Keratinocyte (primary cell): ENCODE data around the gene SKIDA1. TPM values are rescaled to one million over a fixed set of nuclear protein-coding genes. Genes with fewer than 3 reads are reported as not detected.
A peak's percentile ranks its signal among the peaks of the same experiment; 100 is the strongest.
"Not testable (repeated sequence)": the region's sequence is repeated elsewhere in the genome, so short reads cannot be mapped to it uniquely, and the experiment has no call there.

Experiments
- DNase-seq: peaks from one replicate; pipeline ENCODE4 v3.0.0-alpha.2; 2011; ENCODE audit warnings: low read depth, missing footprints, low spot score
- FAIRE-seq: peaks from 2 replicates; lab custom pipeline; 2011; peaks lifted over from hg19 to GRCh38; lab: Jason Lieb, UNC
- H2AFZ ChIP-seq: 2 replicates; pipeline ENCODE4 v1.6.0; 2012; ENCODE audit warnings: low read length, control low read depth, inconsistent platforms; ENCODE audit not compliant: control insufficient read depth
- H3K27ac ChIP-seq: 2 replicates; pipeline ENCODE4 v1.5.1; 2011; ENCODE audit warnings: low read length; ENCODE audit not compliant: control insufficient read depth, insufficient read depth
- H3K27me3 ChIP-seq: 3 replicates; pipeline ENCODE4 v1.6.0; 2011; ENCODE audit warnings: low read length; ENCODE audit not compliant: control insufficient read depth, insufficient read depth; ENCODE audit errors: extremely low read depth
- H3K36me3 ChIP-seq, 2 experiments: 2 replicates in 1 of 2; 3 replicates in 1 of 2; pipeline ENCODE4 v1.5.1; 2011; ENCODE audit warnings: low read length in 2 of 2, mild to moderate bottlenecking in 1 of 2; ENCODE audit not compliant: control insufficient read depth in 2 of 2, insufficient read depth in 2 of 2; ENCODE audit errors: extremely low read depth in 1 of 2
- H3K4me1 ChIP-seq: 3 replicates; pipeline ENCODE4 v1.5.1; 2011; ENCODE audit warnings: low read length; ENCODE audit not compliant: control insufficient read depth, insufficient read depth; ENCODE audit errors: extremely low read depth
- H3K4me2 ChIP-seq: 3 replicates; pipeline ENCODE4 v1.6.0; 2011; ENCODE audit warnings: low read depth, low read length; ENCODE audit not compliant: control insufficient read depth, insufficient read depth; ENCODE audit errors: extremely low read depth
- H3K4me3 ChIP-seq, 3 experiments: fragments of 200-600 bp in 1 of 3; sonication (generic) in 1 of 3; 2 replicates in 2 of 3; 3 replicates in 1 of 3; pipeline ENCODE4 v1.5.1; 2011 to 2016; ENCODE audit warnings: low read length in 3 of 3, mild to moderate bottlenecking in 3 of 3, control low read depth in 2 of 3, inconsistent platforms in 1 of 3, low read depth in 1 of 3, mixed read lengths in 1 of 3, mixed run types in 1 of 3, moderate library complexity in 1 of 3; ENCODE audit not compliant: control insufficient read depth in 2 of 3, insufficient read depth in 2 of 3; ENCODE audit errors: extremely low read depth in 1 of 3
- H3K79me2 ChIP-seq: 2 replicates; pipeline ENCODE4 v1.6.0; 2012; ENCODE audit warnings: low read length; ENCODE audit not compliant: control insufficient read depth, insufficient read depth
- H3K9ac ChIP-seq: 3 replicates; pipeline ENCODE4 v1.6.0; 2011; ENCODE audit warnings: low read length; ENCODE audit not compliant: control insufficient read depth, insufficient read depth; ENCODE audit errors: extremely low read depth
- H3K9me1 ChIP-seq: 3 replicates; pipeline ENCODE4 v1.6.0; 2011; ENCODE audit warnings: low read length; ENCODE audit not compliant: control insufficient read depth, insufficient read depth; ENCODE audit errors: extremely low read depth
- H3K9me3 ChIP-seq: 2 replicates; pipeline ENCODE4 v1.5.1; 2012; ENCODE audit warnings: low read depth, low read length; ENCODE audit not compliant: control insufficient read depth
- H4K20me1 ChIP-seq: 3 replicates; pipeline ENCODE4 v1.6.0; 2011; ENCODE audit warnings: low read length; ENCODE audit not compliant: control insufficient read depth, insufficient read depth; ENCODE audit errors: extremely low read depth
- CTCF ChIP-seq, 3 experiments: IDR thresholded peaks in 1 of 3; conservative IDR thresholded peaks in 1 of 3; optimal IDR thresholded peaks in 1 of 3; 2 replicates in 2 of 3; 3 replicates in 1 of 3; pipeline versions ENCODE3 to v1.5.1; 2011; ENCODE audit warnings: low read length in 3 of 3, mild to moderate bottlenecking in 3 of 3, moderate library complexity in 2 of 3, control low read depth in 1 of 3, inconsistent platforms in 1 of 3; ENCODE audit not compliant: insufficient read depth in 2 of 3; ENCODE audit errors: extremely low read depth in 1 of 3
- EZH2 ChIP-seq: IDR thresholded peaks from one replicate; pipeline ENCODE4 v1.6.1; 2012; ENCODE audit warnings: inconsistent platforms, mild to moderate bottlenecking, low read length, moderate library complexity
- dilution Hi-C: fragments of 300-500 bp; cut with MboI; formaldehyde crosslinking; loops from one replicate; pipeline ENCODE4 v1.7.0; 2020; ENCODE audit warnings: low sequenced_read_pairs; ENCODE audit not compliant: extremely low pct_ligation_motif_present
- polyA minus RNA-seq, 3 experiments: library from RNA; depleted of rRNA, polyadenylated mRNA; stranded (reverse); fragments of >200 nt; gene quantifications; 1 replicate in 1 of 3; 2 replicates in 1 of 3; 3 replicates in 1 of 3; pipeline ENCODE4 v1.2.3, GENCODE V29; 2011
- polyA plus RNA-seq, 5 experiments: library from polyadenylated mRNA; depleted of rRNA in 3 of 5; stranded (reverse) in 3 of 5; stranded (forward) in 1 of 5; unstranded in 1 of 5; fragments of >200 nt; gene quantifications; 1 replicate in 1 of 5; 2 replicates in 3 of 5; 3 replicates in 1 of 5; pipeline versions ENCODE4 v1.2.1 to v1.2.3, GENCODE V29; 2011 to 2012; ENCODE audit warnings: missing spikeins in 2 of 5, low read depth in 1 of 5, low replicate concordance in 1 of 5

Gene SKIDA1
- polyA plus RNA-seq: 0.13 to 0.44 TPM (median 0.15 TPM) in 3 replicates
- polyA plus RNA-seq (2011; ENCODE audit: low read depth): not detected
- polyA plus RNA-seq (2011; cell fraction: cytosol; rRNA removed): 0.04 and 0.22 TPM in 2 replicates
- polyA plus RNA-seq (2011; cell fraction: nucleus; rRNA removed): 0.45 and 0.61 TPM in 2 replicates
- 0.18 and 0.31 TPM in 2 replicates for polyA plus RNA-seq (2012; ENCODE audit: low replicate concordance)
- 0.07 to 0.26 TPM in 2 of 3 replicates, not detected in the other for polyA minus RNA-seq
- not detected for polyA minus RNA-seq (2011; cell fraction: cytosol; rRNA and poly(A)+ RNA removed)
- polyA minus RNA-seq (2011; cell fraction: nucleus; rRNA and poly(A)+ RNA removed): 0.21 and 0.23 TPM in 2 replicates

- H3K27me3 ChIP-seq: no peaks in the 10 kb centered on the region
- no peaks in the 10 kb centered on the region for H3K79me2 ChIP-seq
- dilution Hi-C loops: no loop called here
- no peaks in the 10 kb centered on the region for H3K9me3 ChIP-seq
- no peaks in the 10 kb centered on the region for H4K20me1 ChIP-seq
- DNase-seq (peak; percentile 74), FAIRE-seq (peak; percentile 82)
- TF ChIP-seq EZH2 (no peak), CTCF (optimal IDR thresholded peaks at IDR 0.05 in 1 of 3, IDR thresholded peaks at IDR 0.05 in 1 of 3, conservative IDR thresholded peaks at IDR 0.05 in 1 of 3; ENCODE audit: extremely low read depth in 1 of 3, insufficient read depth in 2 of 3, low read length in 3 of 3) (no peak)
- peak within 1 kb of the TSS; percentile 58 to 97 (median 83) for H3K4me3 ChIP-seq
- peak within 1 kb of the TSS; percentile 98 for H2AFZ ChIP-seq
- no peaks in the 10 kb centered on the region for H3K36me3 ChIP-seq
- H3K9me1 ChIP-seq: no peaks in the 10 kb centered on the region
- H3K4me2 ChIP-seq: peak within 1 kb of the TSS; percentile 100
- H3K9ac ChIP-seq: peak within 1 kb of the TSS; percentile 83
- peaks cover 31% of the 10 kb centered on the region for H3K4me1 ChIP-seq
- H3K27ac ChIP-seq: peak within 1 kb of the TSS; percentile 95
Measured at GRCh38 chr10:21525367-21526187, at the start of gene SKIDA1. Gene SKIDA1, minus strand, starts transcription at chr10:21525682. Its CDS starts 7,860 bp downstream, at chr10:21517822.

- H3K27me3 ChIP-seq: not testable (repeated sequence)
- H3K79me2 ChIP-seq: peaks cover 94% of the 10 kb centered on the region
Measured at GRCh38 chr10:21574514-21574913, 49.0 kb upstream of the SKIDA1 start.

More at GRCh38 chr10:21574514-21574913, 49.0 kb upstream of the SKIDA1 start:
- FAIRE-seq, H3K4me3 ChIP-seq, H3K9me1 ChIP-seq, dilution Hi-C loops, H3K9me3 ChIP-seq, H4K20me1 ChIP-seq, H3K4me1 ChIP-seq, H3K36me3 ChIP-seq, DNase-seq, H3K4me2 ChIP-seq, H3K27ac ChIP-seq, H2AFZ ChIP-seq, H3K9ac ChIP-seq: not testable (repeated sequence)
